Measurements from ENCODE around the gene DPYSL3. TPM values are rescaled to one million over a fixed set of nuclear protein-coding genes. Genes with fewer than 3 reads are reported as not detected.

The DPYSL3 gene
- total and polyA plus RNA-seq, 5 donors from 2014 or later = 1.1 TPM; not detected in 4

- no peak overlapping the region for H3K4me3 ChIP-seq (ENCODE audit: low read depth, low read length)
- no peak overlapping the region for H3K27ac Mint-ChIP-seq
- DNase-seq = no peak
- H3K4me1 Mint-ChIP-seq = no peaks in the 10 kb centered on the region
- no peak overlapping the region for H3K4me3 Mint-ChIP-seq
- H3K9me3 Mint-ChIP-seq = peaks cover 0 to 7% (median 2%) of the 10 kb centered on the region in 7 donors
- no peaks in the 10 kb centered on the region for H3K36me3 Mint-ChIP-seq
- H3K27me3 Mint-ChIP-seq = peaks cover 10% of the 10 kb centered on the region
- no peaks in the 10 kb centered on the region for H3K4me1 ChIP-seq (ENCODE audit: control insufficient read depth, insufficient read depth, low read length, poor library complexity, severe bottlenecking)
- ATAC-seq (ENCODE audit: low read depth in 2 of 2) = no peak
- H3K27me3 ChIP-seq (ENCODE audit: control insufficient read depth, insufficient read depth, low read length) = peaks cover 6% of the 10 kb centered on the region
- no peaks in the 10 kb centered on the region for H3K9me3 ChIP-seq (ENCODE audit: control insufficient read depth in 2 of 2, low read length in 2 of 2)
- H3K36me3 ChIP-seq (ENCODE audit: control insufficient read depth, insufficient read depth, low read length) = no peaks in the 10 kb centered on the region
- H3K27ac ChIP-seq (ENCODE audit: insufficient read depth, low read length, poor library complexity, severe bottlenecking) = no peak overlapping the region
Observed at GRCh38 chr5:147446523-147446922, 63.3 kb downstream of the DPYSL3 start.

GRCh38 chr5:147445917-147446316, 64.0 kb downstream of the DPYSL3 start:
- Mint-ChIP-seq H3K27me3 (peaks cover 4% of the 10 kb centered on the region), H3K27ac (no peak overlapping the region), H3K4me1 (no peaks in the 10 kb centered on the region)

GRCh38 chr5:147445090-147445489, 64.8 kb downstream of the DPYSL3 start:
- no peaks in the 10 kb centered on the region for H3K4me1 ChIP-seq (ENCODE audit: control insufficient read depth, insufficient read depth, low read length, poor library complexity, severe bottlenecking)
- no peak for ATAC-seq (ENCODE audit: low read depth in 2 of 2)
- Mint-ChIP-seq H3K4me3 (no peak overlapping the region), H3K9me3 (peaks cover 0 to 4% (median 2%) of the 10 kb centered on the region in 7 donors), H3K4me1 (no peaks in the 10 kb centered on the region), H3K27ac (no peak overlapping the region), H3K36me3 (no peaks in the 10 kb centered on the region), H3K27me3 (no peaks in the 10 kb centered on the region)
- no peak overlapping the region for H3K27ac ChIP-seq (ENCODE audit: insufficient read depth, low read length, poor library complexity, severe bottlenecking)
- no peak overlapping the region for H3K4me3 ChIP-seq (ENCODE audit: low read depth, low read length)
- H3K27me3 ChIP-seq (ENCODE audit: control insufficient read depth, insufficient read depth, low read length) = no peaks in the 10 kb centered on the region
- DNase-seq = no peak
- no peaks in the 10 kb centered on the region for H3K36me3 ChIP-seq (ENCODE audit: control insufficient read depth, insufficient read depth, low read length)
- no peaks in the 10 kb centered on the region for H3K9me3 ChIP-seq (ENCODE audit: control insufficient read depth in 2 of 2, low read length in 2 of 2)

More at GRCh38 chr5:147445917-147446316, 64.0 kb downstream of the DPYSL3 start:
- H3K4me3 Mint-ChIP-seq = no peak overlapping the region
- ATAC-seq (ENCODE audit: low read depth in 2 of 2) (no peak), DNase-seq (no peak)
- peaks cover under 1% of the 10 kb centered on the region for H3K27me3 ChIP-seq (ENCODE audit: control insufficient read depth, insufficient read depth, low read length)
- peaks cover 0 to 7% (median 2%) of the 10 kb centered on the region in 7 donors for H3K9me3 Mint-ChIP-seq
- no peak overlapping the region for H3K4me3 ChIP-seq (ENCODE audit: low read depth, low read length)
- H3K36me3 ChIP-seq (ENCODE audit: control insufficient read depth, insufficient read depth, low read length) = no peaks in the 10 kb centered on the region
- H3K27ac ChIP-seq (ENCODE audit: insufficient read depth, low read length, poor library complexity, severe bottlenecking) = no peak overlapping the region
- H3K36me3 Mint-ChIP-seq = no peaks in the 10 kb centered on the region
- H3K9me3 ChIP-seq (ENCODE audit: control insufficient read depth in 2 of 2, low read length in 2 of 2) = no peaks in the 10 kb centered on the region
- no peaks in the 10 kb centered on the region for H3K4me1 ChIP-seq (ENCODE audit: control insufficient read depth, insufficient read depth, low read length, poor library complexity, severe bottlenecking)

- no peak for ATAC-seq (ENCODE audit: low read depth in 2 of 2)
- no peak overlapping the region for H3K27ac Mint-ChIP-seq
Observed at GRCh38 chr5:147442224-147442623, 67.6 kb downstream of the DPYSL3 start.

GRCh38 chr5:147441191-147441695, 68.6 kb downstream of the DPYSL3 start:
- no peak overlapping the region for H3K27ac Mint-ChIP-seq
- H3K27me3 Mint-ChIP-seq = no peaks in the 10 kb centered on the region

More at GRCh38 chr5:147442224-147442623, 67.6 kb downstream of the DPYSL3 start:
- Histone ChIP-seq H3K9me3 (ENCODE audit: control insufficient read depth in 2 of 2, low read length in 2 of 2) (no peaks in the 10 kb centered on the region), H3K36me3 (ENCODE audit: control insufficient read depth, insufficient read depth, low read length) (no peaks in the 10 kb centered on the region), H3K4me3 (ENCODE audit: low read depth, low read length) (no peak overlapping the region), H3K4me1 (ENCODE audit: control insufficient read depth, insufficient read depth, low read length, poor library complexity, severe bottlenecking) (no peaks in the 10 kb centered on the region), H3K27ac (ENCODE audit: insufficient read depth, low read length, poor library complexity, severe bottlenecking) (no peak overlapping the region), H3K27me3 (ENCODE audit: control insufficient read depth, insufficient read depth, low read length) (no peaks in the 10 kb centered on the region)
- no peak for DNase-seq
- Mint-ChIP-seq H3K4me1 (peaks cover 0 to 2% (median 0%) of the 10 kb centered on the region in 4 donors), H3K36me3 (no peaks in the 10 kb centered on the region), H3K27me3 (no peaks in the 10 kb centered on the region), H3K4me3 (no peak overlapping the region), H3K9me3 (peaks cover 0 to 5% (median 2%) of the 10 kb centered on the region in 7 donors)

GRCh38 chr5:147439254-147439653, 70.6 kb downstream of the DPYSL3 start:
- H3K4me1 Mint-ChIP-seq = peaks cover 0 to 2% (median 0%) of the 10 kb centered on the region in 4 donors
- no peaks in the 10 kb centered on the region for H3K27me3 Mint-ChIP-seq

More at GRCh38 chr5:147441191-147441695, 68.6 kb downstream of the DPYSL3 start:
- H3K4me3 ChIP-seq (ENCODE audit: low read depth, low read length) = no peak overlapping the region
- H3K36me3 ChIP-seq (ENCODE audit: control insufficient read depth, insufficient read depth, low read length) = no peaks in the 10 kb centered on the region
- Mint-ChIP-seq H3K36me3 (no peaks in the 10 kb centered on the region), H3K9me3 (peaks cover 0 to 5% (median 2%) of the 10 kb centered on the region in 7 donors), H3K4me3 (no peak overlapping the region), H3K4me1 (peaks cover 0 to 2% (median 0%) of the 10 kb centered on the region in 4 donors)
- no peaks in the 10 kb centered on the region for H3K9me3 ChIP-seq (ENCODE audit: control insufficient read depth in 2 of 2, low read length in 2 of 2)
- no peak overlapping the region for H3K27ac ChIP-seq (ENCODE audit: insufficient read depth, low read length, poor library complexity, severe bottlenecking)
- ATAC-seq (ENCODE audit: low read depth in 2 of 2) (no peak), DNase-seq (no peak)
- H3K27me3 ChIP-seq (ENCODE audit: control insufficient read depth, insufficient read depth, low read length) = no peaks in the 10 kb centered on the region
- H3K4me1 ChIP-seq (ENCODE audit: control insufficient read depth, insufficient read depth, low read length, poor library complexity, severe bottlenecking) = no peaks in the 10 kb centered on the region

GRCh38 chr5:147437161-147437596, 72.7 kb downstream of the DPYSL3 start:
- H3K27ac ChIP-seq (ENCODE audit: insufficient read depth, low read length, poor library complexity, severe bottlenecking) = no peak overlapping the region
- ATAC-seq (ENCODE audit: low read depth in 2 of 2) (no peak), DNase-seq (no peak)
- peaks cover 0 to 3% (median 0%) of the 10 kb centered on the region in 7 donors for H3K9me3 Mint-ChIP-seq
- H3K36me3 ChIP-seq (ENCODE audit: control insufficient read depth, insufficient read depth, low read length) = no peaks in the 10 kb centered on the region
- H3K27me3 Mint-ChIP-seq = peaks cover 4% of the 10 kb centered on the region
- peaks cover 0 to 2% (median 0%) of the 10 kb centered on the region in 4 donors for H3K4me1 Mint-ChIP-seq
- H3K9me3 ChIP-seq (ENCODE audit: control insufficient read depth in 2 of 2, low read length in 2 of 2) = no peaks in the 10 kb centered on the region
- no peak overlapping the region for H3K4me3 Mint-ChIP-seq
- no peaks in the 10 kb centered on the region for H3K36me3 Mint-ChIP-seq
- no peak overlapping the region for H3K27ac Mint-ChIP-seq
- no peaks in the 10 kb centered on the region for H3K27me3 ChIP-seq (ENCODE audit: control insufficient read depth, insufficient read depth, low read length)
- no peak overlapping the region for H3K4me3 ChIP-seq (ENCODE audit: low read depth, low read length)
- H3K4me1 ChIP-seq (ENCODE audit: control insufficient read depth, insufficient read depth, low read length, poor library complexity, severe bottlenecking) = no peaks in the 10 kb centered on the region

More at GRCh38 chr5:147439254-147439653, 70.6 kb downstream of the DPYSL3 start:
- Mint-ChIP-seq H3K27ac (peak overlapping the region in 1 of 3 donors; percentile 3), H3K36me3 (no peaks in the 10 kb centered on the region), H3K9me3 (peaks cover 0 to 4% (median 2%) of the 10 kb centered on the region in 7 donors), H3K4me3 (no peak overlapping the region)
- DNase-seq (no peak), ATAC-seq (ENCODE audit: low read depth in 2 of 2) (no peak)
- Histone ChIP-seq H3K4me3 (ENCODE audit: low read depth, low read length) (no peak overlapping the region), H3K27me3 (ENCODE audit: control insufficient read depth, insufficient read depth, low read length) (no peaks in the 10 kb centered on the region), H3K4me1 (ENCODE audit: control insufficient read depth, insufficient read depth, low read length, poor library complexity, severe bottlenecking) (no peaks in the 10 kb centered on the region), H3K9me3 (ENCODE audit: control insufficient read depth in 2 of 2, low read length in 2 of 2) (no peaks in the 10 kb centered on the region), H3K27ac (ENCODE audit: insufficient read depth, low read length, poor library complexity, severe bottlenecking) (no peak overlapping the region), H3K36me3 (ENCODE audit: control insufficient read depth, insufficient read depth, low read length) (no peaks in the 10 kb centered on the region)

GRCh38 chr5:147436596-147436995, 73.3 kb downstream of the DPYSL3 start:
- no peak overlapping the region for H3K4me3 ChIP-seq (ENCODE audit: low read depth, low read length)
- Mint-ChIP-seq H3K4me3 (no peak overlapping the region), H3K9me3 (peaks cover 0 to 3% (median 0%) of the 10 kb centered on the region in 7 donors), H3K36me3 (no peaks in the 10 kb centered on the region), H3K27me3 (peaks cover 4% of the 10 kb centered on the region), H3K4me1 (peaks cover 0 to 2% (median 0%) of the 10 kb centered on the region in 4 donors), H3K27ac (no peak overlapping the region)
- no peaks in the 10 kb centered on the region for H3K9me3 ChIP-seq (ENCODE audit: control insufficient read depth in 2 of 2, low read length in 2 of 2)
- no peak overlapping the region for H3K27ac ChIP-seq (ENCODE audit: insufficient read depth, low read length, poor library complexity, severe bottlenecking)
- H3K4me1 ChIP-seq (ENCODE audit: control insufficient read depth, insufficient read depth, low read length, poor library complexity, severe bottlenecking) = no peaks in the 10 kb centered on the region
- DNase-seq (no peak), ATAC-seq (ENCODE audit: low read depth in 2 of 2) (no peak)
- no peaks in the 10 kb centered on the region for H3K36me3 ChIP-seq (ENCODE audit: control insufficient read depth, insufficient read depth, low read length)
- H3K27me3 ChIP-seq (ENCODE audit: control insufficient read depth, insufficient read depth, low read length) = no peaks in the 10 kb centered on the region

Measured in CD4-positive, CD25-positive, alpha-beta regulatory T cell (primary cell).